ENCODE results near the gene BEST1.

Gene BEST1

GRCh38 chr11:61914471-61915171 lies 35.5 kb upstream of the BEST1 start:
- Histone ChIP-seq H3K36me3 (ENCODE audit: control insufficient read depth in 2 of 2, insufficient read depth in 2 of 2, low read length in 2 of 2) (no peaks in the 10 kb centered on the region), H3K27ac (ENCODE audit: low read depth in 2 of 2, low read length in 2 of 2) (no peak overlapping the region), H3K27me3 (ENCODE audit: control insufficient read depth in 2 of 2, insufficient read depth in 2 of 2, low read length in 2 of 2) (peaks cover 20 to 25% of the 10 kb centered on the region in 2 donors), H3K9ac (ENCODE audit: low read depth in 1 of 2, low read length in 2 of 2) (no peak overlapping the region), H3K9me3 (ENCODE audit: control insufficient read depth in 2 of 2, low read length in 2 of 2) (no peaks in the 10 kb centered on the region), H3K4me1 (ENCODE audit: control insufficient read depth in 2 of 2, insufficient read depth in 2 of 2, low read length in 2 of 2) (peaks cover 5 to 6% of the 10 kb centered on the region in 2 donors), H3K4me3 (ENCODE audit: low read length in 2 of 2) (no peak overlapping the region)

- H3K4me3 ChIP-seq (ENCODE audit: low read length in 2 of 2) = peak overlapping the region; percentile 59 to 64
- no peaks in the 10 kb centered on the region for H3K36me3 ChIP-seq (ENCODE audit: control insufficient read depth in 2 of 2, insufficient read depth in 2 of 2, low read length in 2 of 2)
- H3K27ac ChIP-seq (ENCODE audit: low read depth in 2 of 2, low read length in 2 of 2) = peak overlapping the region; percentile 25 to 39
- H3K9me3 ChIP-seq (ENCODE audit: control insufficient read depth in 2 of 2, low read length in 2 of 2) = no peaks in the 10 kb centered on the region
- peaks cover 3 to 5% of the 10 kb centered on the region in 2 donors for H3K4me1 ChIP-seq (ENCODE audit: control insufficient read depth in 2 of 2, insufficient read depth in 2 of 2, low read length in 2 of 2)
- H3K9ac ChIP-seq (ENCODE audit: low read depth in 1 of 2, low read length in 2 of 2) = peak overlapping the region in 1 of 2 donors; percentile 18
- peaks cover 27 to 35% of the 10 kb centered on the region in 2 donors for H3K27me3 ChIP-seq (ENCODE audit: control insufficient read depth in 2 of 2, insufficient read depth in 2 of 2, low read length in 2 of 2)
Measured at GRCh38 chr11:61916737-61917333, 33.3 kb upstream of the BEST1 start.

GRCh38 chr11:61917334-61918109 lies 32.6 kb upstream of the BEST1 start, which contains the start of gene RAB3IL1:
Gene RAB3IL1, minus strand, starts transcription at chr11:61917566. Its CDS starts 199 bp downstream, at chr11:61917367.
- Histone ChIP-seq H3K27me3 (ENCODE audit: control insufficient read depth in 2 of 2, insufficient read depth in 2 of 2, low read length in 2 of 2) (peaks cover 27 to 35% of the 10 kb centered on the region in 2 donors), H3K4me1 (ENCODE audit: control insufficient read depth in 2 of 2, insufficient read depth in 2 of 2, low read length in 2 of 2) (peaks cover 3 to 5% of the 10 kb centered on the region in 2 donors), H3K4me3 (ENCODE audit: low read length in 2 of 2) (peak within 1 kb of the TSS; percentile 64 to 70), H3K36me3 (ENCODE audit: control insufficient read depth in 2 of 2, insufficient read depth in 2 of 2, low read length in 2 of 2) (no peaks in the 10 kb centered on the region), H3K9ac (ENCODE audit: low read depth in 1 of 2, low read length in 2 of 2) (peak within 1 kb of the TSS; percentile 28 to 46), H3K9me3 (ENCODE audit: control insufficient read depth in 2 of 2, low read length in 2 of 2) (no peaks in the 10 kb centered on the region), H3K27ac (ENCODE audit: low read depth in 2 of 2, low read length in 2 of 2) (peak within 1 kb of the TSS; percentile 25 to 39)

- H3K27ac ChIP-seq (ENCODE audit: low read depth in 2 of 2, low read length in 2 of 2) = peak overlapping the region in 1 of 2 donors; percentile 25
- peaks cover 3 to 13% of the 10 kb centered on the region in 2 donors for H3K4me1 ChIP-seq (ENCODE audit: control insufficient read depth in 2 of 2, insufficient read depth in 2 of 2, low read length in 2 of 2)
- H3K27me3 ChIP-seq (ENCODE audit: control insufficient read depth in 2 of 2, insufficient read depth in 2 of 2, low read length in 2 of 2) = peaks cover 30 to 35% of the 10 kb centered on the region in 2 donors
- H3K4me3 ChIP-seq (ENCODE audit: low read length in 2 of 2) = no peak overlapping the region
- no peaks in the 10 kb centered on the region for H3K9me3 ChIP-seq (ENCODE audit: control insufficient read depth in 2 of 2, low read length in 2 of 2)
- H3K9ac ChIP-seq (ENCODE audit: low read depth in 1 of 2, low read length in 2 of 2) = peak overlapping the region; percentile 28 to 46
- no peaks in the 10 kb centered on the region for H3K36me3 ChIP-seq (ENCODE audit: control insufficient read depth in 2 of 2, insufficient read depth in 2 of 2, low read length in 2 of 2)
Measured at GRCh38 chr11:61918251-61918937, 31.8 kb upstream of the BEST1 start.

- Histone ChIP-seq H3K27me3 (ENCODE audit: control insufficient read depth in 2 of 2, insufficient read depth in 2 of 2, low read length in 2 of 2) (peaks cover 30 to 35% of the 10 kb centered on the region in 2 donors), H3K9ac (ENCODE audit: low read depth in 1 of 2, low read length in 2 of 2) (no peak overlapping the region), H3K4me3 (ENCODE audit: low read length in 2 of 2) (no peak overlapping the region), H3K27ac (ENCODE audit: low read depth in 2 of 2, low read length in 2 of 2) (peak overlapping the region; percentile 15 to 23), H3K9me3 (ENCODE audit: control insufficient read depth in 2 of 2, low read length in 2 of 2) (no peaks in the 10 kb centered on the region), H3K4me1 (ENCODE audit: control insufficient read depth in 2 of 2, insufficient read depth in 2 of 2, low read length in 2 of 2) (peaks cover 3 to 15% of the 10 kb centered on the region in 2 donors), H3K36me3 (ENCODE audit: control insufficient read depth in 2 of 2, insufficient read depth in 2 of 2, low read length in 2 of 2) (no peaks in the 10 kb centered on the region)
Measured at GRCh38 chr11:61918938-61919704, 31.0 kb upstream of the BEST1 start.

GRCh38 chr11:61919705-61920631 lies 30.2 kb upstream of the BEST1 start:
- Histone ChIP-seq H3K27me3 (ENCODE audit: control insufficient read depth in 2 of 2, insufficient read depth in 2 of 2, low read length in 2 of 2) (peaks cover 30 to 35% of the 10 kb centered on the region in 2 donors), H3K9me3 (ENCODE audit: control insufficient read depth in 2 of 2, low read length in 2 of 2) (no peaks in the 10 kb centered on the region), H3K9ac (ENCODE audit: low read depth in 1 of 2, low read length in 2 of 2) (no peak overlapping the region), H3K4me3 (ENCODE audit: low read length in 2 of 2) (no peak overlapping the region), H3K36me3 (ENCODE audit: control insufficient read depth in 2 of 2, insufficient read depth in 2 of 2, low read length in 2 of 2) (no peaks in the 10 kb centered on the region), H3K27ac (ENCODE audit: low read depth in 2 of 2, low read length in 2 of 2) (peak overlapping the region in 1 of 2 donors; percentile 23), H3K4me1 (ENCODE audit: control insufficient read depth in 2 of 2, insufficient read depth in 2 of 2, low read length in 2 of 2) (peaks cover 3 to 15% of the 10 kb centered on the region in 2 donors)

- H3K27me3 ChIP-seq (ENCODE audit: control insufficient read depth in 2 of 2, insufficient read depth in 2 of 2, low read length in 2 of 2) = peaks cover 27 to 32% of the 10 kb centered on the region in 2 donors
- no peak overlapping the region for H3K27ac ChIP-seq (ENCODE audit: low read depth in 2 of 2, low read length in 2 of 2)
- no peak overlapping the region for H3K4me3 ChIP-seq (ENCODE audit: low read length in 2 of 2)
- no peak overlapping the region for H3K9ac ChIP-seq (ENCODE audit: low read depth in 1 of 2, low read length in 2 of 2)
- H3K4me1 ChIP-seq (ENCODE audit: control insufficient read depth in 2 of 2, insufficient read depth in 2 of 2, low read length in 2 of 2) = peaks cover 3 to 15% of the 10 kb centered on the region in 2 donors
- H3K9me3 ChIP-seq (ENCODE audit: control insufficient read depth in 2 of 2, low read length in 2 of 2) = no peaks in the 10 kb centered on the region
- no peaks in the 10 kb centered on the region for H3K36me3 ChIP-seq (ENCODE audit: control insufficient read depth in 2 of 2, insufficient read depth in 2 of 2, low read length in 2 of 2)
Measured at GRCh38 chr11:61921446-61921845, 28.7 kb upstream of the BEST1 start.

GRCh38 chr11:61922539-61922938 lies 27.6 kb upstream of the BEST1 start:
- Histone ChIP-seq H3K27me3 (ENCODE audit: control insufficient read depth in 2 of 2, insufficient read depth in 2 of 2, low read length in 2 of 2) (peaks cover 25 to 28% of the 10 kb centered on the region in 2 donors), H3K9ac (ENCODE audit: low read depth in 1 of 2, low read length in 2 of 2) (peak overlapping the region in 1 of 2 donors; percentile 34), H3K27ac (ENCODE audit: low read depth in 2 of 2, low read length in 2 of 2) (peak overlapping the region; percentile 78 to 80), H3K4me1 (ENCODE audit: control insufficient read depth in 2 of 2, insufficient read depth in 2 of 2, low read length in 2 of 2) (peaks cover 3 to 15% of the 10 kb centered on the region in 2 donors), H3K4me3 (ENCODE audit: low read length in 2 of 2) (no peak overlapping the region), H3K9me3 (ENCODE audit: control insufficient read depth in 2 of 2, low read length in 2 of 2) (no peaks in the 10 kb centered on the region), H3K36me3 (ENCODE audit: control insufficient read depth in 2 of 2, insufficient read depth in 2 of 2, low read length in 2 of 2) (no peaks in the 10 kb centered on the region)

Data from mucosa of rectum (tissue), 2 donors.